ENCODE data around the gene MS4A6A. TPM values are rescaled to one million over a fixed set of nuclear protein-coding genes. Genes with fewer than 3 reads are reported as not detected.
A peak's percentile ranks its signal among the peaks of the same experiment; 100 is the strongest.

MS4A6A gene
- total and polyA plus RNA-seq, 9 of the 15 experiments (the other 6 are each of a cell fraction or from before 2014, with no cell fraction given): 0.57 to 9.5 (median 4.2) TPM

DNA sequence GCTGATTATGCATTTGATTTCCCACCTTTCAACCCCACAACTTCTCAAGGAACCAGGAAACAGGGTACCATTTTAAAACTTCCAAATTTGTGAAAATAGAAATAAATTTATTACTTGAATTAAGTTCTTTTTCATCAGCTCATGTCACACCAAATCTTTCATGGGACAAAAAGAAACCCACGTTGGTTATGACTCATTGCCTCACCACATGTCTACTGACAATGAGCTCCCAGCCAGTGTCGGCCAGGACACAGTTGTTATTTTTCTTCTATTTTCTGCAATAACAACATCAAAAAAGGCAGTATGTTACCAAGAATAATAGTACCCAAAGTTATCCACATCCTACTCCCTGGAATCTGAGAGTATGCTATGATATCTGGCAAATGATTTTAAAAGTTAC, 17.3 kb downstream of the MS4A6A start:
- DNase-seq (ENCODE audit: extremely low read depth in 1 of 4, low spot score in 3 of 4): no peak
- 25% methylated on average over 2 of the region's 2 CpGs for WGBS (ENCODE audit: insufficient coverage, low coverage, missing lambda C conversion rate)
- no peak for FAIRE-seq
- CTCF ChIA-PET (ENCODE audit: low intra/inter-chr PET ratio): no interaction called here
- H2AFZ ChIP-seq (ENCODE audit: low read depth, low read length): peak overlapping the region; percentile 18; the same call in 1 of the 2 replicates
- no peak overlapping the region for H3K4me3 ChIP-seq
- no peak overlapping the region for H3K4me2 ChIP-seq (ENCODE audit: insufficient read depth, low read length)
- H3K79me2 ChIP-seq (ENCODE audit: control insufficient read depth, insufficient read depth, low read length): no peaks in the 10 kb centered on the region
- POLR2A ChIA-PET: interaction anchor here (1.1 kb wide), 1 partner anchor 16 kb away, joined by 3 read pairs; no protein-coding TSS in a partner anchor
- H3K9me3 ChIP-seq (replicated peaks; ENCODE audit: control insufficient read depth, insufficient read depth, low read depth, low read length): peaks cover 12% of the 10 kb centered on the region
- no peak overlapping the region for H3K9ac ChIP-seq (ENCODE audit: insufficient read depth in 1 of 2, low read depth in 2 of 2, low read length in 2 of 2)
- in situ Hi-C loops (cut with MboI): no loop called here
- no peaks in the 10 kb centered on the region for H3K27me3 ChIP-seq (ENCODE audit: control insufficient read depth in 2 of 2, insufficient read depth in 2 of 2, low read length in 2 of 2)
- no peaks in the 10 kb centered on the region; a peak in 1 of 5 replicates for H3K4me1 ChIP-seq (replicated peaks in 1 of 2; ENCODE audit: control insufficient read depth in 2 of 2, insufficient read depth in 2 of 2, low read length in 2 of 2)
- H3K9me1 ChIP-seq (ENCODE audit: control insufficient read depth, insufficient read depth, low read length): no peaks in the 10 kb centered on the region
- H3K36me3 ChIP-seq (ENCODE audit: control insufficient read depth, insufficient read depth, low read length): no peaks in the 10 kb centered on the region
- no peak for TF ChIP-seq ZNF785 (CRISPR knock-in tag; IDR thresholded peaks at IDR 0.05)
- TF ChIP-seq, protein P1, sequence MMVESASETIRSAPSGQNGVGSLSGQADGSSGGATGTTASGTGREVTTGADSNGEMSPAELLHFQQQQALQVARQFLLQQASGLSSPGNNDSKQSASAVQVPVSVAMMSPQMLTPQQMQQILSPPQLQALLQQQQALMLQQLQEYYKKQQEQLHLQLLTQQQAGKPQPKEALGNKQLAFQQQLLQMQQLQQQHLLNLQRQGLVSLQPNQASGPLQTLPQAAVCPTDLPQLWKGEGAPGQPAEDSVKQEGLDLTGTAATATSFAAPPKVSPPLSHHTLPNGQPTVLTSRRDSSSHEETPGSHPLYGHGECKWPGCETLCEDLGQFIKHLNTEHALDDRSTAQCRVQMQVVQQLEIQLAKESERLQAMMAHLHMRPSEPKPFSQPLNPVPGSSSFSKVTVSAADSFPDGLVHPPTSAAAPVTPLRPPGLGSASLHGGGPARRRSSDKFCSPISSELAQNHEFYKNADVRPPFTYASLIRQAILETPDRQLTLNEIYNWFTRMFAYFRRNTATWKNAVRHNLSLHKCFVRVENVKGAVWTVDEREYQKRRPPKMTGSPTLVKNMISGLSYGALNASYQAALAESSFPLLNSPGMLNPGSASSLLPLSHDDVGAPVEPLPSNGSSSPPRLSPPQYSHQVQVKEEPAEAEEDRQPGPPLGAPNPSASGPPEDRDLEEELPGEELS (CRISPR knock-in tag; IDR thresholded peaks at IDR 0.05; ENCODE audit: borderline replicate concordance): no peak
- TF ChIP-seq, protein P2, sequence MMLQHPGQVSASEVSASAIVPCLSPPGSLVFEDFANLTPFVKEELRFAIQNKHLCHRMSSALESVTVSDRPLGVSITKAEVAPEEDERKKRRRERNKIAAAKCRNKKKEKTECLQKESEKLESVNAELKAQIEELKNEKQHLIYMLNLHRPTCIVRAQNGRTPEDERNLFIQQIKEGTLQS (IDR thresholded peaks at IDR 0.05): 0 out of 2 replicates have a peak, but pooled peaks have one; percentile 11
- TF ChIP-seq, protein P2 (CRISPR knock-in tag; conservative IDR thresholded peaks at IDR 0.05): no peak
- peak; percentile 46; the same call in 1 of the 2 replicates for TF ChIP-seq FOSL1 (tag; conservative IDR thresholded peaks at IDR 0.05)
- no peak overlapping the region for H3K27ac ChIP-seq (ENCODE audit: extremely low read depth, low read depth, low read length)
- H4K20me1 ChIP-seq (replicated peaks; ENCODE audit: control insufficient read depth, insufficient read depth, low read length): no peaks in the 10 kb centered on the region
- ATAC-seq: no peak
- intact Hi-C loops (cut with micrococcal nuclease): no loop called here
- BruUV-seq (replicated peaks): no TSS peak

Data from K562 (cell line).